Measurements from ENCODE around the gene AGAP5. TPM values are rescaled to one million over a fixed set of nuclear protein-coding genes. Genes with fewer than 3 reads are reported as not detected.
A peak's percentile ranks its signal among the peaks of the same experiment; 100 is the strongest.

AGAP5 gene
- total and polyA plus RNA-seq, 2 of the 13 experiments (the other 11 are each of a cell fraction or from before 2014, with no cell fraction given) = 5.3 to 7.9 TPM

- TF ChIP-seq, protein P1, sequence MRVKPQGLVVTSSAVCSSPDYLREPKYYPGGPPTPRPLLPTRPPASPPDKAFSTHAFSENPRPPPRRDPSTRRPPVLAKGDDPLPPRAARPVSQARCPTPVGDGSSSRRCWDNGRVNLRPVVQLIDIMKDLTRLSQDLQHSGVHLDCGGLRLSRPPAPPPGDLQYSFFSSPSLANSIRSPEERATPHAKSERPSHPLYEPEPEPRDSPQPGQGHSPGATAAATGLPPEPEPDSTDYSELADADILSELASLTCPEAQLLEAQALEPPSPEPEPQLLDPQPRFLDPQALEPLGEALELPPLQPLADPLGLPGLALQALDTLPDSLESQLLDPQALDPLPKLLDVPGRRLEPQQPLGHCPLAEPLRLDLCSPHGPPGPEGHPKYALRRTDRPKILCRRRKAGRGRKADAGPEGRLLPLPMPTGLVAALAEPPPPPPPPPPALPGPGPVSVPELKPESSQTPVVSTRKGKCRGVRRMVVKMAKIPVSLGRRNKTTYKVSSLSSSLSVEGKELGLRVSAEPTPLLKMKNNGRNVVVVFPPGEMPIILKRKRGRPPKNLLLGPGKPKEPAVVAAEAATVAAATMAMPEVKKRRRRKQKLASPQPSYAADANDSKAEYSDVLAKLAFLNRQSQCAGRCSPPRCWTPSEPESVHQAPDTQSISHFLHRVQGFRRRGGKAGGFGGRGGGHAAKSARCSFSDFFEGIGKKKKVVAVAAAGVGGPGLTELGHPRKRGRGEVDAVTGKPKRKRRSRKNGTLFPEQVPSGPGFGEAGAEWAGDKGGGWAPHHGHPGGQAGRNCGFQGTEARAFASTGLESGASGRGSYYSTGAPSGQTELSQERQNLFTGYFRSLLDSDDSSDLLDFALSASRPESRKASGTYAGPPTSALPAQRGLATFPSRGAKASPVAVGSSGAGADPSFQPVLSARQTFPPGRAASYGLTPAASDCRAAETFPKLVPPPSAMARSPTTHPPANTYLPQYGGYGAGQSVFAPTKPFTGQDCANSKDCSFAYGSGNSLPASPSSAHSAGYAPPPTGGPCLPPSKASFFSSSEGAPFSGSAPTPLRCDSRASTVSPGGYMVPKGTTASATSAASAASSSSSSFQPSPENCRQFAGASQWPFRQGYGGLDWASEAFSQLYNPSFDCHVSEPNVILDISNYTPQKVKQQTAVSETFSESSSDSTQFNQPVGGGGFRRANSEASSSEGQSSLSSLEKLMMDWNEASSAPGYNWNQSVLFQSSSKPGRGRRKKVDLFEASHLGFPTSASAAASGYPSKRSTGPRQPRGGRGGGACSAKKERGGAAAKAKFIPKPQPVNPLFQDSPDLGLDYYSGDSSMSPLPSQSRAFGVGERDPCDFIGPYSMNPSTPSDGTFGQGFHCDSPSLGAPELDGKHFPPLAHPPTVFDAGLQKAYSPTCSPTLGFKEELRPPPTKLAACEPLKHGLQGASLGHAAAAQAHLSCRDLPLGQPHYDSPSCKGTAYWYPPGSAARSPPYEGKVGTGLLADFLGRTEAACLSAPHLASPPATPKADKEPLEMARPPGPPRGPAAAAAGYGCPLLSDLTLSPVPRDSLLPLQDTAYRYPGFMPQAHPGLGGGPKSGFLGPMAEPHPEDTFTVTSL (CRISPR knock-in tag; IDR thresholded peaks at IDR 0.05; ENCODE audit: borderline replicate concordance) = no peak
- no peak for TF ChIP-seq TEAD2 (CRISPR knock-in tag; IDR thresholded peaks at IDR 0.05)
- TF ChIP-seq ATF7 (IDR thresholded peaks at IDR 0.05) = no peak
- 0 out of 2 replicates have a peak, but pooled peaks have one; percentile 40 for TF ChIP-seq ATF7 (CRISPR knock-in tag; IDR thresholded peaks at IDR 0.05)
- peak; percentile 74 for TF ChIP-seq ZNF777 (CRISPR knock-in tag; IDR thresholded peaks at IDR 0.05)
- no peak for TF ChIP-seq MLXIP (CRISPR knock-in tag; IDR thresholded peaks at IDR 0.05; ENCODE audit: borderline replicate concordance)
- TF ChIP-seq NCOA1 (CRISPR knock-in tag; IDR thresholded peaks at IDR 0.05) = peak; percentile 54; the same call in 1 of the 2 replicates
- peak; percentile 81; the same call in 1 of the 2 replicates for TF ChIP-seq GMEB1 (CRISPR knock-in tag; IDR thresholded peaks at IDR 0.05; ENCODE audit: borderline replicate concordance)
- no peak for TF ChIP-seq TBL1XR1 (IDR thresholded peaks at IDR 0.05; ENCODE audit: borderline replicate concordance, low read length, partially characterized antibody)
- 0 out of 2 replicates have a peak, but pooled peaks have one; percentile 66 for TF ChIP-seq ZNF136 (CRISPR knock-in tag; IDR thresholded peaks at IDR 0.05; ENCODE audit: low read depth)
- TF ChIP-seq RBAK (CRISPR knock-in tag; IDR thresholded peaks at IDR 0.05) = no peak
- TF ChIP-seq PITX1 (CRISPR knock-in tag; IDR thresholded peaks at IDR 0.05) = peak; percentile 51; the same call in 1 of the 2 replicates
- no peak for TF ChIP-seq ZNF562 (CRISPR knock-in tag; IDR thresholded peaks at IDR 0.05; ENCODE audit: borderline replicate concordance)
- TF ChIP-seq ZNF597 (CRISPR knock-in tag; IDR thresholded peaks at IDR 0.05) = no peak
- no peak for TF ChIP-seq ZNF430 (CRISPR knock-in tag; IDR thresholded peaks at IDR 0.05)
- TF ChIP-seq ZNF883 (CRISPR knock-in tag; IDR thresholded peaks at IDR 0.05; ENCODE audit: not compliant biosample characterization) = peak; percentile 58
- TF ChIP-seq MEF2D (CRISPR knock-in tag; IDR thresholded peaks at IDR 0.05) = peak; percentile 34; the same call in 1 of the 2 replicates
- peak; percentile 87 for TF ChIP-seq HDAC2 (CRISPR knock-in tag; IDR thresholded peaks at IDR 0.05)
Observed at GRCh38 chr10:73730153-73730906, 32.4 kb upstream of the AGAP5 start (continued).

All from HepG2 (cell line).